Naive thymus-derived CD8-positive, alpha-beta T cell (primary cell): Measurements from ENCODE around the gene OFD1. TPM values are rescaled to one million over a fixed set of nuclear protein-coding genes. Genes with fewer than 3 reads are reported as not detected.

Source experiments
- ATAC-seq, 2 donors: fragments of 150-1000 bp; cut with Tn5 transposase in 1 of 2; sonication (Bioruptor Pico), chemical (Tn5 transposase) in 1 of 2; 1 replicate in 1 of 2; 2 replicates in 1 of 2; pipeline ENCODE4 v1.10.0; 2021; ENCODE audit warnings: mild to moderate bottlenecking in 2 of 2, moderate library complexity in 2 of 2
- POLR2A ChIA-PET: fragments of 350-600 bp; sonication (Branson Sonifier 250); formaldehyde crosslinking; loops from one replicate; lab custom pipeline; 2021; ENCODE audit warnings: antibody characterized with exemption; lab: Charles Lee
- DNase-seq, 10 donors: peaks; one replicate each; pipeline versions ENCODE4 v3.0.0 to v3.0.0-alpha.2; 2020 to 2022
- H3K27ac Mint-ChIP-seq, 10 donors: one replicate each; pipeline ENCODE4 v1.8.0; 2020 to 2022; ENCODE audit warnings: mild to moderate bottlenecking in 10 of 10, mixed read lengths in 10 of 10, moderate library complexity in 4 of 10, inconsistent platforms in 1 of 10
- H3K27me3 Mint-ChIP-seq, 5 donors: one replicate each; pipeline ENCODE4 v1.8.0; 2021 to 2022; ENCODE audit warnings: mixed read lengths in 5 of 5
- H3K36me3 Mint-ChIP-seq, 3 donors: one replicate each; pipeline ENCODE4 v1.8.0; 2020 to 2022; ENCODE audit warnings: mixed read lengths in 3 of 3, mild to moderate bottlenecking in 2 of 3, inconsistent platforms in 1 of 3
- H3K4me1 Mint-ChIP-seq, 4 donors: one replicate each; pipeline ENCODE4 v1.8.0; 2021 to 2022; ENCODE audit warnings: mixed read lengths in 4 of 4
- H3K4me3 Mint-ChIP-seq, 10 donors: one replicate each; pipeline ENCODE4 v1.8.0; 2020 to 2022; ENCODE audit warnings: mild to moderate bottlenecking in 10 of 10, mixed read lengths in 10 of 10, moderate library complexity in 6 of 10, inconsistent platforms in 1 of 10
- H3K9me3 Mint-ChIP-seq, 9 donors: one replicate each; pipeline ENCODE4 v1.8.0; 2020 to 2022; ENCODE audit warnings: mixed read lengths in 9 of 9, mild to moderate bottlenecking in 3 of 9, inconsistent platforms in 1 of 9, moderate library complexity in 1 of 9
- polyA plus RNA-seq, 3 donors: library from polyadenylated mRNA; unstranded; fragments of 300-500 nt; fragmentation: Illumina TruSeq; gene quantifications; one replicate each; pipeline ENCODE4 v1.2.3, GENCODE V29; 2021
- total RNA-seq, 8 experiments: library from RNA in 2 of 8; stranded (reverse) in 2 of 8; gene quantifications; one replicate each; pipeline ENCODE4 v1.2.3 and lab custom pipeline; 2021 to 2026

OFD1 gene
- total RNA-seq (100 to 1,000 TPM; 119 to 127 TPM), polyA plus RNA-seq (10 to 100 TPM; 27.3 to 37.6 (median 33.8) TPM), total RNA-seq (lab: John Stamatoyannopoulos, UW) (96.9 to 248 (median 183) reads per million in 6 experiments)

- Mint-ChIP-seq H3K9me3 (peaks cover 0 to 19% (median 0%) of the 10 kb centered on the region in 9 donors), H3K36me3 (peaks cover 12 to 28% (median 15%) of the 10 kb centered on the region in 3 donors), H3K4me1 (peaks cover 18 to 69% (median 39%) of the 10 kb centered on the region in 4 donors), H3K27me3 (no peaks in the 10 kb centered on the region), H3K4me3 (peak within 1 kb of the TSS; percentile 93 to 99 (median 98)), H3K27ac (peak within 1 kb of the TSS; percentile 95 to 100 (median 98))
- POLR2A ChIA-PET, result interaction anchor here (0.6 to 3.3 kb wide), 24 partner anchors 8 to 761 kb away, joined by 3 to 35 read pairs (median 6); partner anchors contain the start of genes GEMIN8, RAB9A, TCEANC and TMSB4X
- peak; percentile 86 to 89 for ATAC-seq
- peak; percentile 73 to 95 (median 87) for DNase-seq
These were observed at the start of gene OFD1, which contains the start of gene TRAPPC2 for GRCh38 chrX:13734278-13735172. Gene OFD1, plus strand, starts transcription at chrX:13734748. Its CDS starts 324 bp downstream, at chrX:13735072. Gene TRAPPC2, minus strand, starts transcription at chrX:13734620. Its CDS starts 14,657 bp downstream, at chrX:13719963.

- Mint-ChIP-seq H3K27ac (peak overlapping the region in 3 of 10 donors; percentile 0 to 30 (median 6)), H3K4me1 (peaks cover 5 to 25% (median 9%) of the 10 kb centered on the region in 4 donors), H3K9me3 (peaks cover 0 to 9% (median 0%) of the 10 kb centered on the region in 9 donors), H3K36me3 (peaks cover 0 to 6% (median 0%) of the 10 kb centered on the region in 3 donors), H3K27me3 (no peaks in the 10 kb centered on the region), H3K4me3 (no peak overlapping the region)
- POLR2A ChIA-PET, result interaction anchor here (1.4 kb wide), 1 partner anchor 50 kb away, joined by 4 read pairs; the partner anchor contains the start of genes OFD1 and TRAPPC2
- no peak for DNase-seq
- ATAC-seq, result no peak
These were observed 49.3 kb upstream of the OFD1 start for GRCh38 chrX:13685126-13685763.

- ATAC-seq, result no peak
- H3K4me3 Mint-ChIP-seq, result no peak overlapping the region
- no peaks in the 10 kb centered on the region for H3K27me3 Mint-ChIP-seq
- H3K36me3 Mint-ChIP-seq, result no peaks in the 10 kb centered on the region
- no peak for DNase-seq
- peaks cover 10 to 38% (median 20%) of the 10 kb centered on the region in 4 donors for H3K4me1 Mint-ChIP-seq
- POLR2A ChIA-PET, result interaction anchor here (0.6 to 1.5 kb wide), 3 partner anchors 48 to 896 kb away, joined by 3 to 6 read pairs (median 4); partner anchors contain the start of genes GEMIN8, OFD1, PRPS2 and TRAPPC2
- H3K9me3 Mint-ChIP-seq, result peaks cover 0 to 4% (median 0%) of the 10 kb centered on the region in 9 donors
- H3K27ac Mint-ChIP-seq, result peak overlapping the region in 4 of 10 donors; percentile 43 to 95 (median 94)
These were observed 47.3 kb upstream of the OFD1 start for GRCh38 chrX:13687203-13687602.

GRCh38 chrX:13688384-13688957, 46.1 kb upstream of the OFD1 start:
- Mint-ChIP-seq H3K4me3 (peak overlapping the region; percentile 84 to 96 (median 92)), H3K9me3 (peaks cover 0 to 4% (median 0%) of the 10 kb centered on the region in 9 donors), H3K4me1 (peaks cover 16 to 50% (median 32%) of the 10 kb centered on the region in 4 donors), H3K27me3 (no peaks in the 10 kb centered on the region), H3K27ac (peak overlapping the region; percentile 83 to 99 (median 95)), H3K36me3 (no peaks in the 10 kb centered on the region)
- DNase-seq (peak in 1 of 10 donors; percentile 5), ATAC-seq (peak; percentile 21 to 27)
- POLR2A ChIA-PET, result interaction anchor here (1.0 to 2.2 kb wide), 6 partner anchors 33 to 342 kb away, joined by 3 to 31 read pairs (median 6); partner anchors contain the start of genes GEMIN8, OFD1, TCEANC and TRAPPC2

GRCh38 chrX:13688958-13689740, 45.4 kb upstream of the OFD1 start, which contains the start of gene RAB9A:
Gene RAB9A, plus strand, starts transcription at chrX:13689128. Its CDS starts 19,619 bp downstream, at chrX:13708747.
- Mint-ChIP-seq H3K4me1 (peaks cover 16 to 57% (median 36%) of the 10 kb centered on the region in 4 donors), H3K9me3 (peaks cover 0 to 4% (median 0%) of the 10 kb centered on the region in 9 donors), H3K36me3 (no peaks in the 10 kb centered on the region), H3K4me3 (peak within 1 kb of the TSS; percentile 84 to 96 (median 92)), H3K27ac (peak within 1 kb of the TSS; percentile 83 to 99 (median 95)), H3K27me3 (no peaks in the 10 kb centered on the region)
- DNase-seq (peak; percentile 65 to 84 (median 76)), ATAC-seq (peak; percentile 91 to 94)
- POLR2A ChIA-PET, result interaction anchor here (0.7 to 2.2 kb wide), 6 partner anchors 20 to 46 kb away, joined by 3 to 31 read pairs (median 6); partner anchors contain the start of genes OFD1, TCEANC and TRAPPC2

- H3K36me3 Mint-ChIP-seq, result no peaks in the 10 kb centered on the region
- POLR2A ChIA-PET, result interaction anchor here (0.7 to 2.2 kb wide), 5 partner anchors 20 to 45 kb away, joined by 3 to 31 read pairs (median 8); partner anchors contain the start of genes OFD1, TCEANC and TRAPPC2
- peak overlapping the region; percentile 82 to 99 (median 94) for H3K27ac Mint-ChIP-seq
- DNase-seq, result no peak
- H3K4me1 Mint-ChIP-seq, result peaks cover 16 to 63% (median 40%) of the 10 kb centered on the region in 4 donors
- no peak for ATAC-seq
- H3K27me3 Mint-ChIP-seq, result no peaks in the 10 kb centered on the region
- peak overlapping the region; percentile 84 to 96 (median 92) for H3K4me3 Mint-ChIP-seq
- H3K9me3 Mint-ChIP-seq, result peaks cover 0 to 4% (median 0%) of the 10 kb centered on the region in 9 donors
These were observed 44.8 kb upstream of the OFD1 start for GRCh38 chrX:13689741-13690211.

GRCh38 chrX:13690836-13691235, 43.7 kb upstream of the OFD1 start:
- no peaks in the 10 kb centered on the region for H3K27me3 Mint-ChIP-seq
- peak in 2 of 10 donors; percentile 16 to 23 for DNase-seq
- peaks cover 23 to 67% (median 51%) of the 10 kb centered on the region in 4 donors for H3K4me1 Mint-ChIP-seq
- H3K4me3 Mint-ChIP-seq, result peak overlapping the region; percentile 84 to 96 (median 92)
- peaks cover 0 to 4% (median 0%) of the 10 kb centered on the region in 9 donors for H3K9me3 Mint-ChIP-seq
- POLR2A ChIA-PET, result no interaction called here
- no peak for ATAC-seq
- H3K27ac Mint-ChIP-seq, result peak overlapping the region in 7 of 10 donors; percentile 78 to 99 (median 95)
- peaks cover 0 to 6% (median 5%) of the 10 kb centered on the region in 3 donors for H3K36me3 Mint-ChIP-seq

GRCh38 chrX:13691841-13692371, 42.6 kb upstream of the OFD1 start:
- DNase-seq (no peak), ATAC-seq (no peak)
- POLR2A ChIA-PET, result interaction anchor here (1.2 kb wide), 2 partner anchors 33 to 43 kb away, joined by 4 read pairs; partner anchors contain the start of genes OFD1 and TRAPPC2
- H3K4me3 Mint-ChIP-seq, result peak overlapping the region in 6 of 10 donors; percentile 14 to 72 (median 29)
- H3K4me1 Mint-ChIP-seq, result peaks cover 26 to 75% (median 60%) of the 10 kb centered on the region in 4 donors
- no peaks in the 10 kb centered on the region for H3K27me3 Mint-ChIP-seq
- H3K36me3 Mint-ChIP-seq, result peaks cover 0 to 6% (median 5%) of the 10 kb centered on the region in 3 donors
- peak overlapping the region in 9 of 10 donors; percentile 15 to 91 (median 66) for H3K27ac Mint-ChIP-seq
- H3K9me3 Mint-ChIP-seq, result peaks cover 0 to 4% (median 0%) of the 10 kb centered on the region in 9 donors

- no peak for ATAC-seq
- peaks cover 0 to 6% (median 5%) of the 10 kb centered on the region in 3 donors for H3K36me3 Mint-ChIP-seq
- peak overlapping the region in 8 of 10 donors; percentile 15 to 71 (median 30) for H3K4me3 Mint-ChIP-seq
- no peak for DNase-seq
- POLR2A ChIA-PET, result no interaction called here
- peaks cover 0 to 4% (median 0%) of the 10 kb centered on the region in 9 donors for H3K9me3 Mint-ChIP-seq
- no peaks in the 10 kb centered on the region for H3K27me3 Mint-ChIP-seq
- H3K27ac Mint-ChIP-seq, result peak overlapping the region in 8 of 10 donors; percentile 1 to 88 (median 67)
- peaks cover 26 to 77% (median 66%) of the 10 kb centered on the region in 4 donors for H3K4me1 Mint-ChIP-seq
These were observed 41.7 kb upstream of the OFD1 start for GRCh38 chrX:13692771-13693231.
